Upper lobe of right lung (tissue), 1 donor: ENCODE data around the gene BMP4. TPM values are rescaled to one million over a fixed set of nuclear protein-coding genes. Genes with fewer than 3 reads are reported as not detected.

ENCODE experiments used
- ATAC-seq: fragments of 200-7000 bp; cut with Tn5 transposase; one replicate; pipeline ENCODE4 v1.9.1; 2020; ENCODE audit warnings: mild to moderate bottlenecking, moderate library complexity
- DNase-seq: peaks from one replicate; pipeline ENCODE4 v3.0.0-alpha.2; 2020
- H3K27ac ChIP-seq: fragments of 200-600 bp; one replicate; pipeline ENCODE4 v1.8.0; 2022
- H3K27me3 ChIP-seq: fragments of 200-600 bp; one replicate; pipeline ENCODE4 v1.8.0; 2022; ENCODE audit warnings: mild to moderate bottlenecking
- H3K36me3 ChIP-seq: fragments of 200-600 bp; one replicate; pipeline ENCODE4 v1.8.0; 2022
- H3K4me1 ChIP-seq: fragments of 200-600 bp; one replicate; pipeline ENCODE4 v1.8.0; 2022
- H3K4me3 ChIP-seq: fragments of 200-600 bp; one replicate; pipeline ENCODE4 v1.8.0; 2022; ENCODE audit warnings: mild to moderate bottlenecking
- H3K9me3 ChIP-seq: fragments of 200-600 bp; one replicate; pipeline ENCODE4 v1.8.0; 2022
- CTCF ChIP-seq: fragments of 200-600 bp; IDR thresholded peaks from one replicate; pipeline ENCODE4 v1.8.0; 2022; ENCODE audit warnings: antibody characterized with exemption
- intact Hi-C: fragments of 100-400 bp; cut with DNase I; formaldehyde crosslinking; loops from one replicate; pipeline ENCODE4 v1.11.0; 2022
- total RNA-seq: library from RNA; stranded (reverse); fragmentation: NEBNext Ultra II Directional; extraction: Animal tissue kit (Norgen Biotek cat#: 25700); gene quantifications from one replicate; pipeline ENCODE4 v1.2.1, GENCODE V29; 2021
- donor health status: DM: no; HTN: yes; CAD: no; lungs with severe emphysema.

The BMP4 gene
- total RNA-seq, 1 donor from 2014 or later: 12.3 TPM

DNA sequence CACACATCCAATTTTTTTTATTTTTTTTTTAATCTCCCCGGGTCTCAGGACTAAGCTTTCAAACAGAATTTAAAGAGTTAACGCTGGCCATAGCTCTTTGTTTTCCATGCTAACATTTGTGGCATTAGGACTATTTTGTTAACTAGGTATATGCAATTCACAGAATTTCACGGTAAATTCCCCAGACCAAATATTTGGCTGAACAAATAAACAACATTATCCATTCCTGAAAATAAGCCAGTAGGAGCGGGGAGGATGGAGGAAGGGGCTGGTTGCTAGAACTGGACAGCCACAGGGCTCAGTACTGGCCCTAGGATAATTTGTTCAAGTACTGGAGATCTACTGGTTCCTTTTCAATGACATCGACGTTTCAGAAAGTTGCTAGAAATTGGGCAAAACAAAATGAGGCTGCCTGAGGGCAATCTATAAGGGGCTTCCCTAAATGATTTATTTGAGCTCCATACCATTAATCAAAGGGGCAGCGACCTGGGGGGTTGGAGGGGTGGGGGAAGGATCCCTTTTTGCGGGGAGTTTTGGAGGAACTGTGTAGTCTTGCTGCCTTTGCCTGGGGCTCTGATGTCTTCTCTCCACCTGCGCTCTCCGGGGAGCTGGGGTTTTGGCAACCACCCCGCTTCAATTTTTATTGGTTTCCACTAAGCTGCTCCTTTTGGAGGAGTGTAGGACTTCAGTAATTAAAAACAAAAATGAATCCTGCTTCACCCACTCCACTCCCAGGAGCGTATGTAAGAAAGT is 9.0 kb downstream of the BMP4 start:
- TF ChIP-seq CTCF: no peak
- Histone ChIP-seq H3K27ac (no peak overlapping the region), H3K9me3 (no peaks in the 10 kb centered on the region), H3K4me3 (no peak overlapping the region), H3K27me3 (no peaks in the 10 kb centered on the region), H3K36me3 (no peaks in the 10 kb centered on the region), H3K4me1 (no peaks in the 10 kb centered on the region)
- intact Hi-C loops: no loop called here
- no peak for ATAC-seq
- DNase-seq: no peak

- H3K4me1 ChIP-seq: no peaks in the 10 kb centered on the region
- DNase-seq (no peak), ATAC-seq (no peak)
- intact Hi-C loops: no loop called here
- TF ChIP-seq CTCF: no peak
- no peaks in the 10 kb centered on the region for H3K36me3 ChIP-seq
- peak overlapping the region; percentile 39 for H3K4me3 ChIP-seq
- no peaks in the 10 kb centered on the region for H3K9me3 ChIP-seq
- H3K27ac ChIP-seq: no peak overlapping the region
- no peaks in the 10 kb centered on the region for H3K27me3 ChIP-seq
Observed at GRCh38 chr14:53947094-53947445, 9.6 kb downstream of the BMP4 start.

GRCh38 chr14:53946404-53947093 is 10.1 kb downstream of the BMP4 start:
- Histone ChIP-seq H3K27me3 (no peaks in the 10 kb centered on the region), H3K4me1 (no peaks in the 10 kb centered on the region), H3K4me3 (peak overlapping the region; percentile 39), H3K9me3 (no peaks in the 10 kb centered on the region), H3K27ac (no peak overlapping the region), H3K36me3 (no peaks in the 10 kb centered on the region)
- TF ChIP-seq CTCF: no peak
- ATAC-seq: peak; percentile 63
- intact Hi-C loops: no loop called here
- DNase-seq: peak; percentile 67

GRCh38 chr14:53946071-53946403 is 10.6 kb downstream of the BMP4 start:
- no peaks in the 10 kb centered on the region for H3K9me3 ChIP-seq
- no peaks in the 10 kb centered on the region for H3K4me1 ChIP-seq
- no peak for TF ChIP-seq CTCF
- peak; percentile 20 for ATAC-seq
- H3K27me3 ChIP-seq: no peaks in the 10 kb centered on the region
- intact Hi-C loops: no loop called here
- H3K36me3 ChIP-seq: no peaks in the 10 kb centered on the region
- DNase-seq: no peak
- no peak overlapping the region for H3K4me3 ChIP-seq
- H3K27ac ChIP-seq: no peak overlapping the region

DNA sequence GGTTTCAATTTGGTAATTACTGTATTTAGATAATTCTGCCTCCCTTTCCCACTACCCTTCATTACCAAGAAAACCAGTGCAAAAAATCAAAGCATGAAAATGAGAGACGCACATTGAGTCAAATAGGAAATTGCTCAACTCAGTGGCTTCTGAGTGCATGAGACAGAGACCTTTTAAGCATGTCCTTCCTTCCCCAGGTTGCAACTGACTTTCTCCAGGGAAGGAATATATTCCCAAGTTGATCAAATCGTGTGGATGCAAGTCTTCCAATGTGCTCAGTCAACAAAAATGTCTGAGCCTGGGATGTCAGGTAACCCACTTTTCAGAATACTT is 12.9 kb downstream of the BMP4 start:
- Histone ChIP-seq H3K27me3 (no peaks in the 10 kb centered on the region), H3K9me3 (no peaks in the 10 kb centered on the region), H3K27ac (no peak overlapping the region), H3K4me1 (no peaks in the 10 kb centered on the region), H3K36me3 (no peaks in the 10 kb centered on the region), H3K4me3 (no peak overlapping the region)
- DNase-seq: no peak
- ATAC-seq: no peak
- no peak for TF ChIP-seq CTCF
- intact Hi-C loops: no loop called here
